ENCODE measurements around the gene ELL2.

DNA sequence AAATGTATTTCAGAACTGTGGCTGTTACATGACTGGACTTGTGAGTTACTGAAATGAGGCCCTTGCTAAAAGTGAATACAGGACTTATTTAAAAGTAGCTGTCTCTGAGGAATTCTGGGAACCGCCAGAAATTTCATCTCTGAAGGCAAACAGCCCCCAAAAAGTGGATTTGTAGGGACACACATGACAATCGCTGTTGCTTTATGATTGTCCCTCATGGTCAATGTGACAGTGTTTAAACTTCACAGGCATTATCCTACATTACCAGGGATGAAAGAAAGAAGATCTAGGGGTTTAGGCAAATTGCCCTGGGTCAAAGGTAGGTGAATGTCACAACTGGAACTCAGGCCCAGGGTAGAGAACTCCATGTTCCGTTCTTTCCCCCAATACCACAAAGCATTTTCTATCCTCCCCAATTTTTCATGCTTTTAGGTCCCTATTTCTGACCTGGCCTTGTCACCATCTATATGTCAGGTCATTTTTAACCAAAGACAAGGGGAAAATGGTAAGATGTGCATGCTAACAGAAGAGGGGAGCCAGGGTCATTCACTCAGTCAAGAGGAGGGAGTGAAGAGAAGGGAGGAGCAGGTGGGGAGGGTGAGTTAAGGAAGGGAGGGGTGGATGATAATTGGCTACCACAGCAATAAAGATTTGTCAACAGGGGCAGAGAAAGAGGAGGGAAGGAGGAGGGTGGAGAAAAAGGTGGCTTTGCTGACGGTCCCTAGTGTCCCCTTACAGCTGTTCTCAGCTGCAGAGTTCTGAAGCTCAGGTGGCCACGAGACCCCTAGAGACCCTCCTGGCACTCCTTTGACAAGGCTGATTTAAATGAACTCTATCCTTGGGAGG, 81.3 kb downstream of the ELL2 start:
- no peak for TF ChIP-seq POLR2A (IDR thresholded peaks at IDR 0.05)
- TF ChIP-seq, protein P1, sequence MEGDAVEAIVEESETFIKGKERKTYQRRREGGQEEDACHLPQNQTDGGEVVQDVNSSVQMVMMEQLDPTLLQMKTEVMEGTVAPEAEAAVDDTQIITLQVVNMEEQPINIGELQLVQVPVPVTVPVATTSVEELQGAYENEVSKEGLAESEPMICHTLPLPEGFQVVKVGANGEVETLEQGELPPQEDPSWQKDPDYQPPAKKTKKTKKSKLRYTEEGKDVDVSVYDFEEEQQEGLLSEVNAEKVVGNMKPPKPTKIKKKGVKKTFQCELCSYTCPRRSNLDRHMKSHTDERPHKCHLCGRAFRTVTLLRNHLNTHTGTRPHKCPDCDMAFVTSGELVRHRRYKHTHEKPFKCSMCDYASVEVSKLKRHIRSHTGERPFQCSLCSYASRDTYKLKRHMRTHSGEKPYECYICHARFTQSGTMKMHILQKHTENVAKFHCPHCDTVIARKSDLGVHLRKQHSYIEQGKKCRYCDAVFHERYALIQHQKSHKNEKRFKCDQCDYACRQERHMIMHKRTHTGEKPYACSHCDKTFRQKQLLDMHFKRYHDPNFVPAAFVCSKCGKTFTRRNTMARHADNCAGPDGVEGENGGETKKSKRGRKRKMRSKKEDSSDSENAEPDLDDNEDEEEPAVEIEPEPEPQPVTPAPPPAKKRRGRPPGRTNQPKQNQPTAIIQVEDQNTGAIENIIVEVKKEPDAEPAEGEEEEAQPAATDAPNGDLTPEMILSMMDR (IDR thresholded peaks at IDR 0.05), result no peak

All from heart left ventricle (tissue), 13 donors.